ENCODE measurements around the gene PTF1A. TPM values are rescaled to one million over a fixed set of nuclear protein-coding genes. Genes with fewer than 3 reads are reported as not detected.

The PTF1A gene
- total and polyA plus RNA-seq, 12 donors = not detected

GRCh38 chr10:23156447-23157150, 35.5 kb upstream of the PTF1A start:
- ATAC-seq (no peak), DNase-seq (no peak)
- no peak overlapping the region for H3K4me3 ChIP-seq
- no peak overlapping the region for H3K27ac ChIP-seq
- TF ChIP-seq CTCF (IDR thresholded peaks at IDR 0.05) = no peak
- no peaks in the 10 kb centered on the region for H3K9me3 ChIP-seq
- H3K36me3 ChIP-seq = no peaks in the 10 kb centered on the region
- H3K27me3 ChIP-seq = peaks cover 0 to 26% (median 16%) of the 10 kb centered on the region in 7 donors
- WGBS, 2 donors = 62 to 63% methylated on average over 10 of the region's 10 CpGs
- H3K4me1 ChIP-seq = peaks cover 0 to 4% (median 0%) of the 10 kb centered on the region in 9 donors
- intact Hi-C loops (cut with DNase I) = loop anchor here in 6 of 10 donors (5.0 to 10.0 kb wide), 8 partner anchors 136 to 1401 kb away; no protein-coding TSS in a partner anchor

- TF ChIP-seq CTCF (IDR thresholded peaks at IDR 0.05) = no peak
- Histone ChIP-seq H3K27me3 (peaks cover 0 to 32% (median 18%) of the 10 kb centered on the region in 7 donors), H3K4me1 (peaks cover 0 to 4% (median 0%) of the 10 kb centered on the region in 9 donors), H3K9me3 (no peaks in the 10 kb centered on the region), H3K36me3 (no peaks in the 10 kb centered on the region), H3K4me3 (no peak overlapping the region), H3K27ac (no peak overlapping the region)
- intact Hi-C loops (cut with DNase I) = loop anchor here in 6 of 10 donors (5.0 to 10.0 kb wide), 8 partner anchors 135 to 1400 kb away; no protein-coding TSS in a partner anchor
- DNase-seq (no peak), ATAC-seq (no peak)
- WGBS, 2 donors = 62 to 66% methylated on average over 14 of the region's 14 CpGs
Observed at GRCh38 chr10:23157239-23157681, 34.9 kb upstream of the PTF1A start.

GRCh38 chr10:23157691-23158369, 34.3 kb upstream of the PTF1A start:
- H3K36me3 ChIP-seq = no peaks in the 10 kb centered on the region
- H3K27ac ChIP-seq = no peak overlapping the region
- no peak overlapping the region for H3K4me3 ChIP-seq
- DNase-seq (no peak), ATAC-seq (no peak)
- WGBS, 2 donors = 41 to 44% methylated on average over 12 of the region's 12 CpGs
- H3K4me1 ChIP-seq = peaks cover 0 to 4% (median 0%) of the 10 kb centered on the region in 9 donors
- intact Hi-C loops (cut with DNase I) = loop anchor here in 6 of 10 donors (5.0 to 10.0 kb wide), 8 partner anchors 134 to 1399 kb away; no protein-coding TSS in a partner anchor
- no peak for TF ChIP-seq CTCF (IDR thresholded peaks at IDR 0.05)
- H3K9me3 ChIP-seq = no peaks in the 10 kb centered on the region
- peaks cover 0 to 32% (median 18%) of the 10 kb centered on the region in 7 donors for H3K27me3 ChIP-seq

GRCh38 chr10:23158370-23158769, 33.7 kb upstream of the PTF1A start:
- Histone ChIP-seq H3K9me3 (no peaks in the 10 kb centered on the region), H3K36me3 (no peaks in the 10 kb centered on the region), H3K4me1 (peaks cover 0 to 4% (median 0%) of the 10 kb centered on the region in 9 donors), H3K4me3 (no peak overlapping the region), H3K27me3 (peaks cover 0 to 34% (median 19%) of the 10 kb centered on the region in 7 donors), H3K27ac (no peak overlapping the region)
- TF ChIP-seq CTCF (IDR thresholded peaks at IDR 0.05) = peak; percentile 39 to 84 (median 78)
- 1 to 2% methylated on average over 5 of the region's 5 CpGs for WGBS, 2 donors
- ATAC-seq = peak in 6 of 8 donors; percentile 69 to 81 (median 74)
- intact Hi-C loops (cut with DNase I) = loop anchor here in 6 of 10 donors (5.0 to 10.0 kb wide), 8 partner anchors 134 to 1399 kb away; no protein-coding TSS in a partner anchor
- DNase-seq = peak in 1 of 2 donors; percentile 19

Measured in heart right ventricle (tissue), 16 donors.